Sigmoid colon (tissue), 4 donors: ENCODE data around the gene PARD3.

Source experiments
- EP300 ChIP-seq, 4 donors: sonication (generic); formaldehyde crosslinking; IDR thresholded peaks; one replicate each; pipeline ENCODE4 v1.6.1; 2017; ENCODE audit warnings: antibody characterized with exemption in 4 of 4
- POLR2A ChIP-seq, 2 donors: fragments of 450-650 bp; IDR thresholded peaks; one replicate each; pipeline ENCODE4 v1.6.1; 2016; ENCODE audit warnings: antibody characterized with exemption in 2 of 2, mild to moderate bottlenecking in 2 of 2, moderate library complexity in 2 of 2
- POLR2AphosphoS5 ChIP-seq, 4 donors: sonication (generic); formaldehyde crosslinking; IDR thresholded peaks; one replicate each; pipeline ENCODE4 v1.6.1; 2017; ENCODE audit warnings: antibody characterized with exemption in 4 of 4
- TF ChIP-seq, protein P1 (sequence below), 4 experiments: fragments of 450-650 bp in 3 of 4; fragments of 200-600 bp in 1 of 4; IDR thresholded peaks; one replicate each; pipeline ENCODE4 v1.5.1; 2016 to 2019; ENCODE audit warnings: antibody characterized with exemption in 4 of 4, mild to moderate bottlenecking in 3 of 4, moderate library complexity in 2 of 4

DNA sequence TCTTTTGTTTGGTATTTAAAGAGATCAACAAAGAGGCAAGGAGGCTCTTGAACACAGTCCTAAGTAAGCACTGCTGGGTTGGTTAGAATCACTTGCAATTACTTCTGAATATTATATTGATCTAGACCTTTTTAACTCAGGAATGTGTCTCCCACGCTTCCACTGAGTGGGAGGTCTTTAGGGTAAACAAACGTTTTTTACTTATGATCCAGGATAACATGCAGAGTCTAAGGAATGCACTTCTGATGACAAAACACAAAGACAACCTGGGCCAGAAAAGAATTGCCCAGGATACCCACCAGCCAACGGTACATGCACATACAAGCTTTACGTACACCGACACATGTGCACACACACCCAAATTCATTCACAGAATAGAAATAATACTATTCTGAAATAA is 626.9 kb downstream of the PARD3 start:
- TF ChIP-seq, protein P1, sequence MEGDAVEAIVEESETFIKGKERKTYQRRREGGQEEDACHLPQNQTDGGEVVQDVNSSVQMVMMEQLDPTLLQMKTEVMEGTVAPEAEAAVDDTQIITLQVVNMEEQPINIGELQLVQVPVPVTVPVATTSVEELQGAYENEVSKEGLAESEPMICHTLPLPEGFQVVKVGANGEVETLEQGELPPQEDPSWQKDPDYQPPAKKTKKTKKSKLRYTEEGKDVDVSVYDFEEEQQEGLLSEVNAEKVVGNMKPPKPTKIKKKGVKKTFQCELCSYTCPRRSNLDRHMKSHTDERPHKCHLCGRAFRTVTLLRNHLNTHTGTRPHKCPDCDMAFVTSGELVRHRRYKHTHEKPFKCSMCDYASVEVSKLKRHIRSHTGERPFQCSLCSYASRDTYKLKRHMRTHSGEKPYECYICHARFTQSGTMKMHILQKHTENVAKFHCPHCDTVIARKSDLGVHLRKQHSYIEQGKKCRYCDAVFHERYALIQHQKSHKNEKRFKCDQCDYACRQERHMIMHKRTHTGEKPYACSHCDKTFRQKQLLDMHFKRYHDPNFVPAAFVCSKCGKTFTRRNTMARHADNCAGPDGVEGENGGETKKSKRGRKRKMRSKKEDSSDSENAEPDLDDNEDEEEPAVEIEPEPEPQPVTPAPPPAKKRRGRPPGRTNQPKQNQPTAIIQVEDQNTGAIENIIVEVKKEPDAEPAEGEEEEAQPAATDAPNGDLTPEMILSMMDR (IDR thresholded peaks at IDR 0.05): no peak
- TF ChIP-seq EP300 (IDR thresholded peaks at IDR 0.05) (no peak), POLR2A (IDR thresholded peaks at IDR 0.05) (no peak), POLR2AphosphoS5 (IDR thresholded peaks at IDR 0.05) (no peak)
